GM19467 (cell line): ENCODE results near the gene IRAK2.

Source experiments
- ATAC-seq: cut with Tn5 transposase; IDR thresholded peaks from one replicate; pipeline ENCODE4 v1.9.1; 2021; ENCODE audit warnings: mild to moderate bottlenecking, moderate library complexity; ENCODE audit not compliant: unreplicated experiment

The IRAK2 gene

DNA sequence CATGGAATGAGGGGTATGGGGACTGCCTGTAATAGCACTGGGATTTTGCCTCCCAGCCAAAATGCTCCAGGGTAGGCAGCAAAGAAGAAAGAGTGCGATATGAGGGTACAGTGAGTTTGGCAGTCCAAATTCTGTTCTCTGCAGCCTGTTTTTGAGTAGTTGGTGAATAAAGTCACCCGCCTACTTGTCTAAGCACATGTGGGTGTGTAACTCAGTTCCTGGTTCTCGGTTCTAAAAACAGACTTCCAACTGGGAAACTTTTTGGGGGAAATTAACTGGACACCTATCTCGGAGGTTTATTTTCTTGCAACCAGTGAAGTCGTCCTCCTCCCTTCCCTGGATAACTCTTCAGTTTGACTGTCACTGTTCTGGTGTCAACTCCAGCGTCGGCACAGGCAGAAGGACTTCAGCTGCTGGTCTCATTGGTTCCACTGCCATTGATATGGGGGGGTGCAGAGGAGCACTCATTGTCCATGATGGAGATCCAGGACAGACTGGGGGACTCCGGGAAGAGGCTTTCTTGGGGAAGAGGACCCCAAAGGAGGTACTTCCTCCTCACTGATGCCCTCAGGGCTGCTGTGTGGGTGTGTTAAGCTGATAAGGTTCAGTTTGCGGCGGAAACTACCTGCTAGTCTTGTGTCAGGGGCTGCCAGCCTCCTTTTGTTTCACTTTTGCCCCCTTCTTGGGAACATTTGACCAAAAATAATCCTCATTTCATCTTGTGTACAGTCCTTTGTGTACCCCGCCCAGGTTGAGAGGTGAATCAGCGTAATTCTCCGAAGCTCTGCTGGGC is 114.9 kb downstream of the IRAK2 start:
- ATAC-seq, result no peak

DNA sequence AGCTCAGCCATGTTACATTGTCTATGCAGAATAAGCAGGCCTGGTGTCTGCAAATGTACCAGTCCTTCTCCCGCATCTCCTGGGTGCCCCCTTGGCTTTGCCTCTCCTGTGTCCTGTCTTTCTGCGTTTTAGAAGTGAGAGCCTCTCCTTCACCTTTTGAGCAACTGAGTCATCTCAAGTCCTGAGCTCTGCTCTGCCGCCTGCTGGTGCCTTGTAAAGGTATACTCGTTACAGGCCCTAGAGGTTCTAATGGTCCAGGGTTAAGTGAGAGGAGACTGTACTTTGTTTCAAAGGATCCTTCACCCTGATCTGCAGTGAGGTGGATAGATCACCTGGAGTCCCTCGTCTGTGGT is 115.4 kb downstream of the IRAK2 start:
- no peak for ATAC-seq

DNA sequence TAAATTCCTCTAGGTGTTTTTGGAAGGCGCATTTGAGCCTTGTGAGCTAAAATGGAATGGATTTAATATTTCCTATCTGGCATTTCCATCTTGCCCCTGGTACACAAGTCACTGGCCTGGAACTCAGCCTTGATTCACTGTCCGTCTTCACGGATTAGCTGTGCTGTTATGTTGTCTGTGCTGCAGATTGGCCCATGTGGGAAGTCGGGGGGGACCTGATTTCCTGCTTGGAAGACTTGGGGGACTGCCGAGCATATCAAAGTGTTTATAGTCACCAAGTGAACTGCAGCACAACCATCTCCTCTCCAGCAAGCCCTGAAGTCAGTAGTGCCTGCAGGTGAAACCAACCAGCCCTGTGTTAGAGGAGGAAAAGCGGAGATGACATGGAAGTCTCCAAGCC is 115.9 kb downstream of the IRAK2 start:
- ATAC-seq, result no peak

DNA sequence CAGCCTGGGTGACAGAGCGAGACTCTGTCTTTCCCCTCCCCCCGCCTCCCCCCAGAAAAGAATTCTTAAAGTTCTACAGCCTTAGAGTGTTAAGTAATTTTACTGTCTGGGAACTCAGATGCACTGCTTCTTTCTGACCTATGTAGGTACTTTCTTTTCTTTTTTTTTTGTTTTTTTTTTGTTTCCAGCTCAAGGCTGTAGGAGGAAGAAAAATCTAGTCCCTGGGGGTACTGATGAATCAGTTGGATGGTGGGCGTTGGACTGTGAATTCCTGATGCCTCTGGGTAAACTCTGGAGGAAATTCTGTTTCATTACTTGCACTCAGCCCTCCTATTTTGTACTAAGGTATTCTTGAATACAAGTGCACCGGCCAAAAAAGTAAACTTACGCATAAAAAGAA is 117.2 kb downstream of the IRAK2 start:
- no peak for ATAC-seq

DNA sequence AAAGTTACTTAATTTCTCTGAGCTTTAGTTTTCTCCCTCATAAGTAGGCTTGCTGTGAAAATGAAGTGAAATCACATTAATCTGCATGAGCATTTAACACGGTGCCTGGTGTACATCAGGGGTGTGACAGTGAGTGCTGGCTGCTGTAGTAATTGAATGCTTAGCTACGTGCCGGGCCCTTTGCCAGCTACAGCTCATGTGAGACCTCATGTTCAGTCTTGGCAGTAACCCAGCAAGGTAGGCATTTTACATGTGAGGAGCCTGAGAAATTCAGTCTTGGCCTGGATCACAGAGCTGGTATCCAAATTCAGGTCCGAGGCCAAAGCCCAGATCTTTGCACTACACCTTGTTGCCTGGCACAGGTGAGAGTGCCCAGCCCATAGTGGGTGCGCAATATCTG is 118.9 kb downstream of the IRAK2 start:
- no peak for ATAC-seq

DNA sequence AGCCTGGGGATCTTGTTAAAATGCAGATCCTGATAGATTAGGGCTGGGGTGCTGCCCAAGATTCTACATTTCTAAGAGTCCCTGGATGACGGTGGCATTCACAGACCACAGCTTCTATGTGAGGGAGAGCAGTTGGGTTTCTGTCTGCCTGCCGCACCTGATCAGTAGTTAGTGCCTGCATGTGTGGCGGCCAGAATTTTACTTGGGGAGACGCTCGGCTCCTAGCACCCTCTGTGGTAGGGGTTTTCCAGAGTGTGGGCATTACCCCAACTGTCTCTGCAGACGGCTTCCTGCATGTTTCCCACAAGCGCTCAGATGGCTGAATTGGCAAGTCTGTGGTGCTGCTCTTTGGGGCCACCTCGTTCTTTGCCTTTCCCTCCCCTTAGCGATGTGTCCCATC is 119.8 kb downstream of the IRAK2 start:
- ATAC-seq, result no peak

DNA sequence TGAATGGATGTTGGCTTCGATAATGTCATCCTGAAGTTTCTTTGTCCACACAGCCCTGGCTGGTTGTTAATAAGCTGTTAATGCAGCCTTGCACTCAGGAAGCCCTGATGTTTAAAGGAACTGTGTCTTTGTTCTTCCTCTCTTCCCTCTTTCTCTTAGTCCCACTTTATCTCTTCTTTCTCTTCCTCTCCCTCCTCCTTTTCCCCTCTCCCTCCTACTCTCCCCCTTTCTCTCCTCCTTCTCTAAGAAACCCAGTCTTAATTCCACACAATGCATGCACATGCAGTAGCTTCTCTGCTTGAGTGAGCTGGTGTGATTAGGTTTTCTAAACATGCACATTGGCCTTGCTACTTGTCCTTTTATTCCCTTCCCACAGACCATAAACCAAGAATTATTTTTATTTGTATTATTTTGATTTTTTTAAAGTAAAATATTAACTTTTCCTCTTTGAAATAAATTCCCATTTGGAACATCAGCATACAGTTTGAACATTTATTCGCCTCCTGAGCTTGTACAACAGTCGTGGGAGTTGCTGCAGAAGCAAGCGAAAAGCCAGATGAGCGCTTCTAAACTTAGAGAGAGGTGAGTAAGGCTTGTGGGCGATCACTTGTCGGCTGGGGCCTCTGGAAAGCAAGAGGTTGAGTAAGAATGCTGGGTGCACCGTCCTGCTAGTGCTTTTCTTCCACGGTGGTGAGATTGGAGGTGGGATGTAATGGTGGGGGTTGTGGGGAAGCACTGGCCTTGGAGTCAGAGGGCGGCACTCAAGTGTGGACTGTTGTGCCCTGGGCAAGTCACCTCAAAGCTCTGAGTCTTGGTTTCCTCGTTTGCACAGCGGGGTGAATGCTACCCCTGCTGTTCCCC is 120.8 kb downstream of the IRAK2 start:
- no peak for ATAC-seq

DNA sequence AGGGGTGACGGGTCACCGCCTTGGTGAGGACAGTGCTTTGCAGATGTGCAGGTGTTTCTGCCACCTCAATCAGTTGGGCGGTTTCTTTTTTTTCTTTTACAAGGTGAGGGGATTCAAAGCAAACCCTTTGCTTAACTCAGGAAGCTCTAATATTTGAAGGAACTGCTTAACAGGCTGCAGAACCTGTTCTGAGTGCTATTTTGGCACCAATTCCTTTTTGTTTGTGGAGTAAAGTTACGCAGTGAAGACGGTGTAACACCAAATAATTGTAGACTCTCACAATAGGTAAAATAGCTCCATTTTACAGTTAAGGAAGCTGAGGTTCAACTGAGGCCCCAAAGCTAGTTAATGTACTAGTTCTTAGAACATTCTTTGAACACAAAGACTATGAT is 121.4 kb downstream of the IRAK2 start:
- ATAC-seq, result no peak

DNA sequence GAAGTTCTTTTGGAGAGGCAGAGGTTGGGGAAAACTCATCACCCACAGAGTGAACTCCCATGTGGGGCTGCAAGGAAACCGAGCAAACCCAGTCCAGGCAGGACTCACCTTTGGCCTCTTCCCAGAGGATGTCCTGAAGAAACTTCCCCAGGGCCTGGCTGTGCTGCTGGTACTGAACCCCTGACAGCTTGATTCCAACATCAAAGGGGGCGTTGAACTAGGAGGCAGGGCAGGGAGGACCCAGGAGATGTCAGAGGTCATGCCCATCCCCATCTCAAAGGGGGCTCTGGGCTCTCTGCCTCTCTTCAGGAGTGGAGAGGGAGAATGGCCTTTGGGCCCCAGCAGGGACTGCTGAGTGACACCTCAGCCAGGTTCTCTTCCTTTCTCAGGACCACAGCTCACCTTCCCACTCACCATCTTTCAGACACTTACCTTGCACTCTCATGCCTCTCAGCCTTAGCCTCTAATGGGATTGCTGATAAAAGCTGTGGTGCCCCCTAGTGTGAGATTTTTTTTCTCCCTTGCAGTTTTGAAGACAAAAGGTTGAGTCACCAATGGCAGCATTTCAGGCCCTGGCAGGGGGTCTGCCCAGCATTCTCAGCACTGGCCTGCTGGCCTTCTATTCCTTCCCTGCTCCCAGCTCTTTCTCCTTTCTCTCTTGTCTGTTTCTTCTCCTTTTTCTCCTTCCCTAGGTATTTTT is 122.0 kb downstream of the IRAK2 start:
- no peak for ATAC-seq

DNA sequence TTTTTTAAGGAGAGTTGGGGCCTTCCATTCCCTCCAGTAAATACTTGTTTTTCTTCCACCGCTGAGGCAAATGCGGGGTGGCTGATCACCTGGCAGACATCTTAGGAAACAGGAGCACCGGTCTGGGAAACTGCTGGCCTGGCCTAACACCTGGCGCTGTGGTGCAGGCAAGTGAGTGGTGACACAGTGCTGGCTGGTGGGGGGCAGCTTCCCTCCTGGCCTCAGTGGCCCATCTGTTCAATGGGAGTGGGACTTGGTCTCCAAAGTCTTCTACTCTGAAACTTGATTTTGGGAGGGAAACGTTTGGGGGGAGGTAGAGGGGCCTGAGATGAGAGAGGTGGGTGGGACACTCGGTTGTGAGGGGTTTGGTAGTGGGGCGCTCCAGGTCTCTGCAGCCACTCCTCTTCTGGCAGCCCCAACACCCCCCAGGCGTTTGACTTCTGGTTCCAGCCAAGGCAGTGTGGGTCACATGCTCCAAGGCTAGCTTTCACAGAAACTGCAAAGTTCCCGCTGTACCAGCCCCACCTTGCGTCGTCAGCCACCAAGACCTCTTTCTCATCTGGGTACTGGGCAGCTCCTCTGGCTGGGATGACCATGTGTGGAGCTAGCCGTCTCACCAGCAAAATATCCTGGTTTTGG is 123.3 kb downstream of the IRAK2 start:
- no peak for ATAC-seq

DNA sequence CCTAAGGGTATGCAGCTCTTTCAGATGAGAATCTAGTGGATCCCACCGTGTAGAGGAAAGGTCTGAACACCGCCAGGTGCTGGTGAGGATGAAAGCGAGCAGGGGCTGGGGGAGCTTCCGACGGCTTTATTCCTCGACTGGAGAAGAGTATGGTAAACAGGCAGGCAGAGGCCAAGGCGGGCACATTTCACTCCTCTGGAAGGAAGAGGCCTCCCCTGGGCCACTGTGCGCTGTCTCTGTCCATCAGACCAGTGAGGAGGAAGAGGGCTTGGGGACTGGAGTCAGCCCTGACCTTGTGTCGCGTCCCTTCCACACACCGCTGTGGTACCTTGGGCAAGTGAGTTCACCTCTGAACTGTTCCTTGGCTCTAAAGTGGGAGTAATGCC is 123.8 kb downstream of the IRAK2 start:
- ATAC-seq, result no peak

DNA sequence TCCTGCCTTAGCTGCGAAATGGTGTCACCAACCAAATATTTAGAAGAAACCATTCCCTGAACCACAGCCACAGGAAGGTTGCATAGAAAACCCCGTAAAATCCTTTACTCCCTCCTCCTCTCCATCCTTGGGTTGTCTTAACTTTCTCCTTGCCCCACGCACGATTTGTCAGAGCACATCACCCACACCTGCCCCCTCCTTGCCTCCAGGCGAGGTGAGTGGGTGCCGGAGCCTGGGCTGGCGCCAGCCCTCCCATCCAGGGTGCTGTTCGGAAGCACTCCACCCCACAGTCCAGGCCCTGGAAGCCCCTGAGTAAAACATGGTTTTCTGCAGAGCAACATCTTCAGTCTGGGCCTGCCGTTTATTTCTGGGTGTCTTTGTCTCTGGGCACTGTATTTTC is 124.4 kb downstream of the IRAK2 start:
- ATAC-seq, result no peak

DNA sequence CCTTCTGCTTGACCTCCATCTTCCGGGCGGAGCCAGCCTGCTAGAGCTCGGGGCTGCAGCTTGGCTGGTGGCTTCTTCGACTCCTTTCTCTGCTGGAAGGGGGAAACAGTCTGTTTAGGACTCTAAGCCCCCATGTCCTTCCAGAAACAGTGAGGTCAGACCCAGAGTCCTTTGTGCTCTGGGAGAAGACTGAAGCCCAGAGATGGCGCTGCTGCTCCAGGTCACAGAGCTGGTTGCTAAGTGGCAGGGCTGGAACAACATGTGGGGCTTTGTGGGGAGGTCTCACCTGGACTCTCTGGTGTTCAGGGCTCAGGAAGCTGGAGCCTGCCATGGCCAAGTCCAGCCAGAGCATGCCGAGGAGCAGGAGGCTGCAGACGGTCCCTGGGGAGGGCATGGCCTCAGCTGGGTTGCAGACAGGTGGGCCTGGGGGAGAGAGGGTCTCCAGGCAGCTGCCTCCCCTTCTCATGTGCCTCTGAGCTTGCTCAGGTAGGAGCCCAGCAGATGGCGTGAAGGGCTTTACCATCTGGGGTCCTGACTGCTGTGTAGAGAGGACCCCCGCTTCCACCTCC is 125.2 kb downstream of the IRAK2 start:
- no peak for ATAC-seq

DNA sequence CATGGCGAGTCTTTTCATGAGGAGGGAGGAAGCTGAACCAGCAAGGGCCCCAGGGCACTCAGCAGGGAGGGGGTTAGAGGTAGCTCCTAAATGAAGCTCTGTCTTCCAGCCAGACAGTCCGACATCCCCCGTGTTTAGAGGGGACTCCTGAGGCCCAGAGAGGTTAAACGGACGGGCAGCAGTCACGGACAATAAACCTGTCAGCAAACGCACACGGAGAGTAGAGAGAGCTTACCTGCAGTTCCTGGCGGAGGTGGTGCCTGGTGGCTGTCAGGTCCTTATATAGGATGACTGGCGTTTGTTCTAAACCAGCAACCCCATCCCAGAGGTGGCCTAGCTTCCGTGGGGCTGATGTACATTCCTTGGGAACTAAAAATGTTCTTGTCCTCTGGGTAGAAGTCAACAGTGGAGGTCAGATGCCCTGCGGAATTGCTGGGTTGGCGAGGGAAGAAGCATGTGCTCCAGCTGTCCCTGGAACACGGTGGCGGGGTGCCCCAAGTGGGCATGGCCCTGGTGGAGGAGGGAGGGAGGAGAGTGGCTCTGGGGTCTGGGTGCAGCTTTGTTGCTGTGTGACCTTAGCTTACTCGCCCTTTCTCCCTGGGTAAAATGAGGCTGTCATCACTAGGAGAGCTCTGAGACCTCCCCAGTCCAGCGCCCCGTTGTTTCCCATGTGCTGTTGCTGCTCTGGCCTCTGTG is 125.9 kb downstream of the IRAK2 start:
- no peak for ATAC-seq

DNA sequence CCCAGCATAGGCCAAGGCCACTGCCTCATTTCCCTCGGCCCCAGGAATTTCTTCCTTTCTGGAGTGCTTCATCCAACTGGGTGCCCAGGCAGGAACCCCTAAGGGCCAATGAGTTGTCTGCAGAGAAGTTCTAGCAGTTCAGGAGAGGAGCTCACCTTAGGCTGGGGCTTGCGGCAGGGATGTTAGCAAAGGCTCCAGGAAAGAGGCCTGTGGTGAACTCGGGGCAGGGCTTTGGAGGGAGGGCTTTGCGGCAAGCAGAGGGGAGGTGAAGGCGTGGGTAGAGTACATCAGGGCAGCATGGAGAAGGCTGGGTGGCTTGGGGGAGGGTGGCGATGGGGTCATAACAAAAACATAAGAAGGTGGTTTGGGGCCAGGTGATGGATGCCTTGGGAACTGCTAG is 126.9 kb downstream of the IRAK2 start:
- ATAC-seq, result no peak

DNA sequence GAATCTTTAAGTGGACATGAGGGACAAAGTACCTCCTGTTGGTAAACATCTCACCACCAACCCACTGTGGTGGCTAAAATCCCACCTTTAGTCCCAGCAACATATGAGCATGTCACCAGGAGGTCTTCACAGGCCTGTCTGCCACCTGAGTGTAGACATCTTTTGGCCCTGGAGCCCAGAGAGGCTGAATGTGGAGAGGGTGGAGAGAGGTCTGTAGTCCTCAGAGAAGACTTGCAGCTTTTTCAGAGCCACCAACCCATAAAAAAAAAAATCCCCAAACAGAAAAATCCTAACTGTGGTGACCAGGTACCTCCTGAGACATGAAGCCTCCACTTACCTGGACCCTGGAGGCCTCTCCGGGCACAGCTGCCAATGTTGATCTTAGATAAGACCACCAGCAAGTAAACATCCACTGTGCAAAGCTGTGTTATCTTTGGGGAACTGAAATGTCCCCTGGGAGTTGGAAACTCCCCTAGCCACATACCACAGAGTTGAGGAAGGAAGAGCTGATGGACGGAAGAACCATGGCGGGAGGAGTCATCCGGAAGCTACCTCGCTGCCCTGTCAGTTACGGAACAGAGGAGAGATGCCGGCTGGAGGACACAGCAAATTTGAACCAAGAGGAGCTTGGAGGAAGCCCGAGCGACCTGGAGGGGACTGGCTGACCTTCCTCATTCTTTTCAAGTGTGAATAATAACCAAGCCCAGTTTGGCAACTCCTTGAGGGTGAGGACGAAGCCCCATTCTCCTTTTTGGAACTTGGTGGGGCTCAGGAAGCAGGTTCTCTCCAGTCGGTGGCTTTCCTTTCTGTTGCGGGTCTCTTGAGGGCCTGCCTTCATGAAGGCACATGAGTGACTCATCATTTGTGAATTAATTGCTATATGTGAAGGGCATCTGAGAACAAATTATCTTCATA is 128.0 kb downstream of the IRAK2 start, which contains the start of gene GHRL:
GHRL (minus strand) TSS at position 443 of the 915 bp plus-strand sequence. CDS start 2,767 bp downstream, outside the sequence.
- ATAC-seq, result peak; percentile 60
